Suprapubic skin (tissue), 4 donors: Measurements from ENCODE around the gene HNRNPH1.

ENCODE experiments used
- CTCF ChIP-seq, 2 donors: fragments of 200-600 bp in 1 of 2; fragments of 450-650 bp in 1 of 2; sonication (generic) in 1 of 2; IDR thresholded peaks; one replicate each; pipeline ENCODE4 v1.5.1; 2016 to 2019; ENCODE audit warnings: antibody characterized with exemption in 2 of 2, mild to moderate bottlenecking in 1 of 2, moderate library complexity in 1 of 2
- EP300 ChIP-seq: sonication (generic); formaldehyde crosslinking; IDR thresholded peaks from one replicate; pipeline ENCODE4 v1.6.1; 2017; ENCODE audit warnings: antibody characterized with exemption
- POLR2A ChIP-seq, 2 donors: fragments of 450-650 bp; IDR thresholded peaks; one replicate each; pipeline ENCODE4 v1.6.1; 2017; ENCODE audit warnings: antibody characterized with exemption in 2 of 2, mild to moderate bottlenecking in 2 of 2, moderate library complexity in 2 of 2
- POLR2AphosphoS5 ChIP-seq, 3 donors: sonication (generic); formaldehyde crosslinking; IDR thresholded peaks; one replicate each; pipeline ENCODE4 v1.6.1; 2017; ENCODE audit warnings: antibody characterized with exemption in 3 of 3

- TF ChIP-seq CTCF (IDR thresholded peaks at IDR 0.05), result no peak
- TF ChIP-seq EP300, result no peak
- no peak for TF ChIP-seq POLR2A (IDR thresholded peaks at IDR 0.05)
- TF ChIP-seq POLR2AphosphoS5 (IDR thresholded peaks at IDR 0.05), result no peak
Observed at GRCh38 chr5:179601871-179602625, 21.4 kb downstream of the HNRNPH1 start.
